H1 (cell line): ENCODE measurements around the gene AOPEP. TPM values are rescaled to one million over a fixed set of nuclear protein-coding genes. Genes with fewer than 3 reads are reported as not detected.

Source experiments
- CTCF ChIA-PET: fragments of 300-600 bp; sonication (Branson Sonifier 250); formaldehyde crosslinking; loops from one replicate; lab custom pipeline; 2021; ENCODE audit not compliant: partially characterized antibody; lab: Charles Lee
- POLR2A ChIA-PET: fragments of 300-600 bp; sonication (Branson Sonifier 250); formaldehyde crosslinking; loops from one replicate; lab custom pipeline; 2021; ENCODE audit warnings: inconsistent platforms; ENCODE audit not compliant: partially characterized antibody; lab: Charles Lee
- DNase-seq, 2 experiments: peaks; one replicate each; pipeline versions ENCODE4 v3.0.0 to v3.0.0-alpha.2; 2010 to 2022; ENCODE audit warnings: low spot score in 2 of 2, low read depth in 1 of 2, mixed read lengths in 1 of 2
- FAIRE-seq: peaks from 2 replicates; lab custom pipeline; 2011; peaks lifted over from hg19 to GRCh38; lab: Jason Lieb, UNC
- H2AFZ ChIP-seq: 2 replicates; pipeline ENCODE4 v1.8.1; 2012; ENCODE audit warnings: low read length, inconsistent platforms
- H2AK5ac ChIP-seq: 2 replicates; pipeline ENCODE4 v1.6.1; 2013; ENCODE audit warnings: low read depth, low read length
- H2BK120ac ChIP-seq: replicated peaks from 2 replicates; pipeline ENCODE3; 2013; ENCODE audit warnings: low read depth, low read length, inconsistent platforms
- H2BK12ac ChIP-seq: 2 replicates; pipeline ENCODE4 v1.6.1; 2013; ENCODE audit warnings: low read depth, low read length
- H2BK15ac ChIP-seq: 2 replicates; pipeline ENCODE4 v1.6.1; 2013; ENCODE audit warnings: low read length
- H2BK20ac ChIP-seq: 2 replicates; pipeline ENCODE4 v1.6.1; 2013; ENCODE audit warnings: low read length
- H2BK5ac ChIP-seq: 2 replicates; pipeline ENCODE4 v1.6.1; 2013; ENCODE audit warnings: low read depth, low read length
- H3K14ac ChIP-seq: 2 replicates; pipeline ENCODE4 v1.6.1; 2013; ENCODE audit warnings: inconsistent platforms; ENCODE audit not compliant: insufficient read length
- H3K18ac ChIP-seq: 2 replicates; pipeline ENCODE4 v1.6.1; 2013; ENCODE audit warnings: low read length; ENCODE audit errors: extremely low read depth
- H3K23ac ChIP-seq: 2 replicates; pipeline ENCODE4 v1.6.1; 2013; ENCODE audit warnings: inconsistent platforms; ENCODE audit not compliant: insufficient read length
- H3K23me2 ChIP-seq: 2 replicates; pipeline ENCODE4 v1.6.1; 2013; ENCODE audit warnings: low read depth, low read length
- H3K27ac ChIP-seq: 2 replicates; pipeline ENCODE4 v1.6.1; 2011; ENCODE audit warnings: low read depth, low read length, inconsistent platforms
- H3K27me3 ChIP-seq, 4 experiments: replicated peaks in 1 of 4; 1 replicate in 1 of 4; 2 replicates in 3 of 4; pipeline versions ENCODE4 v1.6.1 to v1.8.1; 2011 to 2013; ENCODE audit warnings: low read length in 3 of 4, mild to moderate bottlenecking in 3 of 4, inconsistent platforms in 2 of 4, mixed read lengths in 2 of 4, moderate library complexity in 1 of 4; ENCODE audit not compliant: control insufficient read depth in 3 of 4, insufficient read depth in 3 of 4; ENCODE audit errors: extremely low read depth in 1 of 4
- H3K36me3 ChIP-seq, 4 experiments: 2 replicates each; pipeline versions ENCODE4 v1.6.1 to v1.8.1; 2011 to 2013; ENCODE audit warnings: mild to moderate bottlenecking in 4 of 4, low read length in 3 of 4, moderate library complexity in 2 of 4, control low read depth in 1 of 4, inconsistent platforms in 1 of 4; ENCODE audit not compliant: insufficient read depth in 4 of 4, control insufficient read depth in 2 of 4
- H3K4ac ChIP-seq: replicated peaks from 2 replicates; pipeline ENCODE3; 2013; ENCODE audit warnings: low read length, low read depth, mixed read lengths, inconsistent platforms; ENCODE audit not compliant: insufficient read length
- H3K4me1 ChIP-seq, 4 experiments: replicated peaks in 1 of 4; 1 replicate in 1 of 4; 2 replicates in 3 of 4; pipeline versions ENCODE4 v1.6.1 to v1.8.1; 2011 to 2013; ENCODE audit warnings: low read length in 3 of 4, inconsistent platforms in 2 of 4, mixed read lengths in 1 of 4; ENCODE audit not compliant: insufficient read depth in 4 of 4, control insufficient read depth in 3 of 4
- H3K4me2 ChIP-seq, 2 experiments: 2 replicates each; pipeline versions ENCODE4 v1.6.1 to v1.8.1; 2011 to 2013; ENCODE audit warnings: low read depth in 2 of 2, low read length in 2 of 2, control low read depth in 1 of 2, inconsistent platforms in 1 of 2, mild to moderate bottlenecking in 1 of 2; ENCODE audit not compliant: insufficient read depth in 1 of 2
- H3K4me3 ChIP-seq, 4 experiments: fragments of 200-600, 300-600 bp in 1 of 4; sonication (generic), shearing (Covaris generic), sonication (Bioruptor Twin) in 1 of 4; 2 replicates each; pipeline versions ENCODE4 v1.5.1 to v1.8.1; 2011 to 2016; ENCODE audit warnings: low read length in 4 of 4, low read depth in 3 of 4, control low read depth in 2 of 4, inconsistent platforms in 2 of 4, mild to moderate bottlenecking in 2 of 4, mixed read lengths in 1 of 4, moderate library complexity in 1 of 4; ENCODE audit not compliant: insufficient read depth in 2 of 4; ENCODE audit errors: extremely low read depth in 1 of 4
- H3K56ac ChIP-seq: replicated peaks from 2 replicates; pipeline ENCODE3; 2013; ENCODE audit warnings: low read depth, mild to moderate bottlenecking, mixed read lengths, low read length, inconsistent platforms; ENCODE audit not compliant: insufficient read length
- H3K79me1 ChIP-seq: 2 replicates; pipeline ENCODE4 v1.6.1; 2013; ENCODE audit warnings: low read depth, low read length, control low read depth
- H3K79me2 ChIP-seq, 2 experiments: 2 replicates each; pipeline versions ENCODE4 v1.6.1 to v1.8.1; 2012 to 2013; ENCODE audit warnings: low read length in 2 of 2, mild to moderate bottlenecking in 2 of 2, inconsistent platforms in 1 of 2; ENCODE audit not compliant: insufficient read depth in 2 of 2, control insufficient read depth in 1 of 2
- H3K9ac ChIP-seq, 4 experiments: replicated peaks in 1 of 4; 1 replicate in 1 of 4; 2 replicates in 3 of 4; pipeline versions ENCODE4 v1.6.1 to v1.8.1; 2011 to 2013; ENCODE audit warnings: low read depth in 3 of 4, low read length in 3 of 4, control low read depth in 2 of 4, mild to moderate bottlenecking in 2 of 4, moderate library complexity in 2 of 4, inconsistent platforms in 1 of 4; ENCODE audit errors: extremely low read depth in 1 of 4
- H3K9me3 ChIP-seq, 2 experiments: 2 replicates each; pipeline versions ENCODE4 v1.6.1 to v1.8.1; 2012 to 2013; ENCODE audit warnings: mild to moderate bottlenecking in 2 of 2, moderate library complexity in 2 of 2, control low read depth in 1 of 2, inconsistent platforms in 1 of 2, low read depth in 1 of 2, low read length in 1 of 2, mixed read lengths in 1 of 2; ENCODE audit not compliant: insufficient read depth in 2 of 2
- H4K20me1 ChIP-seq, 2 experiments: replicated peaks in 1 of 2; 2 replicates each; pipeline versions ENCODE3 to v1.8.1; 2011 to 2013; ENCODE audit warnings: inconsistent platforms in 2 of 2, low read length in 2 of 2, mild to moderate bottlenecking in 1 of 2; ENCODE audit not compliant: insufficient read depth in 2 of 2, control insufficient read depth in 1 of 2
- H4K5ac ChIP-seq: 2 replicates; pipeline ENCODE4 v1.6.1; 2013; ENCODE audit warnings: low read length, low read depth, mixed read lengths, inconsistent platforms; ENCODE audit not compliant: insufficient read length
- H4K8ac ChIP-seq: 2 replicates; pipeline ENCODE4 v1.8.0; 2013; ENCODE audit warnings: mild to moderate bottlenecking, moderate library complexity, low read length, inconsistent platforms; ENCODE audit not compliant: insufficient read depth; ENCODE audit errors: extremely low read depth
- H4K91ac ChIP-seq: replicated peaks from 2 replicates; pipeline ENCODE3; 2013; ENCODE audit warnings: low read length, mixed read lengths, inconsistent platforms; ENCODE audit not compliant: insufficient read length
- NRF1 ChIP-seq: IDR thresholded peaks from 2 replicates; pipeline ENCODE4 v1.6.1; 2011; ENCODE audit warnings: mild to moderate bottlenecking, low read depth, low read length, improper control_type of control experiment
- WGBS, 2 experiments: shearing (Covaris generic) in 1 of 2; methylation state at CpG; one replicate each; pipeline versions ENCODE4 v1.1.6 to v1.1.7; 2013 to 2015; ENCODE audit warnings: low lambda C conversion rate in 2 of 2, mixed read lengths in 2 of 2, inconsistent platforms in 1 of 2, low coverage in 1 of 2, missing lambda C conversion rate in 1 of 2; ENCODE audit not compliant: insufficient replicate concordance in 2 of 2, insufficient coverage in 1 of 2, insufficient read length in 1 of 2; ENCODE audit errors: extremely low coverage in 1 of 2, missing lambda C conversion rate in 1 of 2; 5-methylcytosine and 5-hydroxymethylcytosine counted together
- polyA plus RNA-seq, 7 experiments: library from polyadenylated mRNA; depleted of rRNA in 3 of 7; stranded (reverse) in 5 of 7; unstranded in 2 of 7; fragments of >200 nt in 5 of 7; fragments of 200-250 nt in 2 of 7; gene quantifications; 1 replicate in 5 of 7; 2 replicates in 1 of 7; 4 replicates in 1 of 7; pipeline versions ENCODE4 v1.2.1 to v1.2.3, GENCODE V29; 2011 to 2013; ENCODE audit warnings: missing spikeins in 2 of 7, mixed read lengths in 2 of 7
- total RNA-seq: library from RNA; stranded (reverse); fragmentation: NEBNext Ultra II Directional; extraction: Animal tissue kit (Norgen Biotek cat#: 25700); gene quantifications from 2 replicates; pipeline ENCODE4 v1.2.1, GENCODE V29; 2021
- TF ChIP-seq, protein P1 (sequence below): IDR thresholded peaks from 2 replicates; pipeline ENCODE4 v1.6.1; 2012; ENCODE audit warnings: inconsistent platforms

The AOPEP gene
- total and polyA plus RNA-seq, 2 of the 8 experiments (the other 6 are each of a cell fraction or from before 2014, with no cell fraction given): 6.1 to 14.3 TPM

DNA sequence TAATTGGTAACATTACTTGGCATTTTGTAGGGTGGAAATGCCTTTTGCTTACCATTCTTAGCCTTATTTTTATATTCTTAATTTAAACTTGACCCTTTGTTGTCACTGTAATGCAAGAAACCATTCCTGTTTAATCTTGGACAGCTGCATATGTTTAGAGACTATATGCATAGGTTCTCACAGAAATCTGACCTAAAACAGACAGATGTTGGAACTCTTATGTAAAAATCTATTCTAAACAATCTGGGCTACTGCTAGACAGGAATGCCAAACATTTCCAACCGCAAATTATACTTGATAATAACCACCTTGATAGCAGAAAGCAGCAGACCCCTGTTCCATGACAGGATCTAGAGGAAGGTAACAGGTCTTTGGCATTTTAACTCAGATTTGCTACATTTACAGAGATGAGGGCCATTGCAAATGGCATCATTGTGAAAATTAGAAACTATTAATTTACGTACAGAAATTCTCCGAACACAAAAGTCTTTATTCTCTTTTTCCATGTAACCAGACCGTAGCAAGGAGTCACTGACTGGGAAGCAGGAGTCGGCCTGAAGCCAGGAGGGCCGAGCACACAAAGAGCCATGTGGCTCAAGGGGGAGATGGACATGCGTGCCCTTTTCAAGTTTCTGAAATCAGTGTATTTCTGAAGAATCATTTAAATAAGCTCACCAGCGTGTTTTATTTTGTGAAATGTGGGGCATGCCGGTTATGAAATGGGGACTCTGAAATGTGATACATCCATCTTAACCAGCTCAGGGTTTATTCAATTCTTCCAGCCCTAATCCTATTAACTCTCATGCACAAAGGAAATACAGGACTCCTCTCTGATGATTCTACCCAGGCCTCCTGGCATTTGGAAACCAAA, 139.3 kb downstream of the AOPEP start:
- Histone ChIP-seq H3K56ac (no peak overlapping the region), H3K36me3 (no peaks in the 10 kb centered on the region), H4K8ac (no peak overlapping the region), H3K23me2 (no peaks in the 10 kb centered on the region), H3K27me3 (no peaks in the 10 kb centered on the region), H2BK5ac (no peak overlapping the region), H4K20me1 (no peaks in the 10 kb centered on the region), H3K4me1 (peaks cover 0 to 7% (median 0%) of the 10 kb centered on the region in 4 experiments; a peak in 3 of 7 replicates), H3K4me2 (no peak overlapping the region), H2BK20ac (no peak overlapping the region), H3K79me1 (no peaks in the 10 kb centered on the region), H3K27ac (no peak overlapping the region), H4K91ac (no peak overlapping the region), H3K4ac (no peak overlapping the region), H3K14ac (no peak overlapping the region), H3K9ac (no peak overlapping the region), H3K9me3 (no peaks in the 10 kb centered on the region), H3K4me3 (no peak overlapping the region), H3K79me2 (no peaks in the 10 kb centered on the region), H2AK5ac (no peak overlapping the region), H2BK15ac (no peak overlapping the region), H2BK12ac (no peak overlapping the region), H2BK120ac (no peak overlapping the region), H3K18ac (no peak overlapping the region), H4K5ac (no peak overlapping the region), H2AFZ (no peak overlapping the region), H3K23ac (no peak overlapping the region)
- no peak for TF ChIP-seq NRF1
- TF ChIP-seq, protein P1, sequence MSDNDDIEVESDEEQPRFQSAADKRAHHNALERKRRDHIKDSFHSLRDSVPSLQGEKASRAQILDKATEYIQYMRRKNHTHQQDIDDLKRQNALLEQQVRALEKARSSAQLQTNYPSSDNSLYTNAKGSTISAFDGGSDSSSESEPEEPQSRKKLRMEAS: 0 out of 2 replicates have a peak, but pooled peaks have one; percentile 27
- POLR2A ChIA-PET: no interaction called here
- WGBS, 2 experiments: 82% methylated on average over 9 of the region's 9 CpGs; no CpG with 5 or more reads in 1 of the 2 experiments
- CTCF ChIA-PET: interaction anchor here (1.1 to 1.9 kb wide), 3 partner anchors 8 to 15 kb away, joined by 3 to 6 read pairs (median 5); no protein-coding TSS in a partner anchor
- FAIRE-seq (no peak), DNase-seq (no peak)
